GDM1 (cell line): ENCODE data around the gene IKZF3.
"Not testable (repeated sequence)": the region's sequence is repeated elsewhere in the genome, so short reads cannot be mapped to it uniquely, and the experiment has no call there.

Source experiments
- DNase-seq: peaks from one replicate; lab custom pipeline; 2025; lab: John Stamatoyannopoulos, UW

IKZF3 gene

GRCh38 chr17:39855911-39856649, 8.0 kb downstream of the IKZF3 start:
- DNase-seq, result not testable (repeated sequence)

- DNase-seq, result no peak
Measured at GRCh38 chr17:39854909-39855308, 9.2 kb downstream of the IKZF3 start.

- no peak for DNase-seq
Measured at GRCh38 chr17:39852239-39852638, 11.9 kb downstream of the IKZF3 start.

DNA sequence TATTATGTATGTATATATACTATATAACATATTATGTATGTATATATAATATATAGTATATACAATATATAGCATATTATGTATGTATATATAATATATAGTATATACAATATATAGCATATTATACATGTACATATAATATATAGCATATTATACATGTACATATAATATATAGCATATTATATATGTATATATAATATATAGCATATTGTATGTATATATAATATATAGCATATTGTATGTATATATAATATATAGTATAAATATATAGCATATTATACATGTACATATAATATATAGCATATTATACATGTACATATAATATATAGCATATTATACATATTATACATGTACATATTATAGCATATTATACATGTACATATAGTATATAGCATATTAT, 13.9 kb downstream of the IKZF3 start:
- DNase-seq, result not testable (repeated sequence)

GRCh38 chr17:39848600-39848999, 15.5 kb downstream of the IKZF3 start:
- no peak for DNase-seq

DNA sequence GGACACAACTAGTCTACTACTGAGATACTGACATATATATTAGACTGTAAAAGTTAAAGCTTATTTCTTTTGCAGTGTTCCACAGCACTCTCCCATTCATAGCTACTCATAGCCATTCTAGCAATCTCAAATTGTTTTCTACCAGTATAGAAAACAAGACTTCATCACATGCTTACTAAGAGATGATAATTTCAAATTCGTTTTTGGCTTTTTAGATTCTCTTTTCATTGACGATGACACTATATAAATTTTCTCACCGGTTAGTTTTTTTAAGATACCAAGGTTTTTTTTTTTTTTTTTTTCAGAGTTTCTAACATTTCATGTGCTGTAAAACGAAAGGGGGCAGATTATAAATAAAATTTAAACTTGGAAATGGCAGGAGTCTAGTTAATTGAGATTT, 17.9 kb downstream of the IKZF3 start:
- DNase-seq, result no peak

GRCh38 chr17:39845052-39845846, 18.9 kb downstream of the IKZF3 start:
- no peak for DNase-seq

GRCh38 chr17:39841134-39841683, 22.9 kb downstream of the IKZF3 start:
- DNase-seq, result no peak

- no peak for DNase-seq
Measured at GRCh38 chr17:39838784-39839183, 25.3 kb downstream of the IKZF3 start.

DNA sequence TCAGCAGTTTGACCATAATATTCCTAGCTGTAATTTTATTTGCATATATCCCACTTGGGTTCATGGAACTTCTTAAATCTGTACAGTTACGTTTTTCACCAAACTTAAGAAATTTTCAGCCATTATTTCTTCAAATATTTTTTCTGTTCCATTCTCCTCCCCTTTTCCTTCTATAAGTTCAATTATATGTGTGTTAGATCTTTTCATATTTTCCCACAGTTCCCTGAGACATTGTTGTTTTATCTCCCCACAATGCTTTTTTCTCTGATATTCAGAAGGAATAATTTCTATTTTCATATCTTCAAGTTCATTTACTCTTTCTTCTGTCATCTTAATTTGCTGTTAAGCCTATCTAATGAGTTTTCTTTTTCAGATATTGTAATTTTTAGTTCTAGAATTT, 26.1 kb downstream of the IKZF3 start:
- no peak for DNase-seq

DNA sequence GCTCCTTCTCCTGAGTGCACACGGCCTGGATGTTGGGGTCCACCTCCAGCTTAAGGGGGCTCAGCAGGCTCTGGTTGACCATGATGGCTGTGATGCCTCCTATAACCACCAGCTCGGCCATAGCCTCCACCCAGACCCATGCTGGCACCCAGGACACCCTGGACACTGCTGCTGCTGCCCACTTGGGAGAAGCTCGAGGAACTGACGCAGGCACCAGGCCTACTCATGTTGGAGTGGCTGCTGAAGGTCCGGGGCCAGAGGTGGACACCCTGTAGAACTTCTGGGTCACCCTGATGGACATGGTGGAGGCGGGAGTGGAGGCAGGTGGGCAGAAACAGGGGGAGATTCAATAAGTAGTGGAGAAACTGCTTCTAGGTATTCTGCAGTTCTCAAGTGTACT, 28.0 kb downstream of the IKZF3 start:
- no peak for DNase-seq

GRCh38 chr17:39835038-39835786, 28.9 kb downstream of the IKZF3 start:
- DNase-seq, result no peak

DNA sequence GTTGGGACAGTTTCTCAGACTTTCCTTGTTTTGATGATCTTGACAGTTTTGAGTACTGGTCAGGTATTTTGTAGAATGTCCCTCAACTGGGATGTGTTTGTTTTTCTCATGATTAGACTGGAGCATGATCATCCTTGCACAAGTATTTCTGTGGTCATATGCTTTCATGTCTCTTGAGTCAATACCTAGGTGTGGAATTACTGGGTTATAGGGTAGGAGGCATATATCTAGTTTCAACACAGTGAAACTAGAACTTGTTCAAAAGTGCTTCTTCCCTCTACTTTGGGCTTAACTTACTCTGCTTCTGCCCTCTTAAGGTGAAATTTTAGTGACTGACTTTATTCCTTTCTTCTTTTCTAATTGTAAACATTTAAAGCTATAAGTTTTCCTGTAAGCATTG, 30.1 kb downstream of the IKZF3 start:
- no peak for DNase-seq

DNA sequence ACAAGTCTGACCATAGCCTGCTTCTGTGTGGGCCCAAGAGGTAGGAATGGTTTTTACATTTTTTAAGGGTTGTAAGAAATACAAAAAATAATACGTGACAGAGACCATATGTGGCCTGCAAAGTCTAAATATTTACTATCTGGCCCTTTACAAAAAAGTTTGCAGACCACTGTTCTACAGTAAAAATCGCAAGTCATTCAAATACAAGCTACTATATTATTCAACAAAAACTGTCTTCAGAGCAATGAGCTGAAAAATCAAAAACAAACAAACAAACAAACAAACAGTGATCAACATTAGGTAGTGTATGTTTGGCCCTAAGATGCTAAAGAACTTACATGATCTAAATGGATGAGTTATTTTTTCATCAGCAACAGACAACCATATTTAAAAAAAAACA, 32.5 kb downstream of the IKZF3 start:
- DNase-seq, result no peak

DNA sequence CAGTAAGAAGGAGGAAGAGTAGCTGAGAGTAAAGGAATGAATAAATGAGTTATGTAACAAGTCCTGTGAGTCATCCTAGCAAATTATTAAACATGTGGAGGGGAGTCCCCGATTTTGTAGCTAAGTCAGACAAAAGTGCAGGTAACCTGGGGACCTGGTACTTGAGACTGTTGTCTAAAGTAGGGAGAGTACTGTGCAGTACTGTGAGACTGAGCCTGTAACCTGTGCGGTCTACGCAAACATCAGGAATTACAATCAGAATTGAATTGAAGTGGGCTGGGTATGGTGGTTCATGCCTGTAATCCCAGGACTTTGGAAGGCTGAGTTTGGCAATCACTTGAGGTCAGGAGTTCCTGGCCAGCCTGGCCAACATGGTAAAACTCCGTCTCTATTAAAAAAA, 35.7 kb downstream of the IKZF3 start:
- no peak for DNase-seq

- no peak for DNase-seq
Measured at GRCh38 chr17:39826334-39826733, 37.8 kb downstream of the IKZF3 start.

- no peak for DNase-seq
Measured at GRCh38 chr17:39823407-39824054, 40.6 kb downstream of the IKZF3 start.

GRCh38 chr17:39822051-39822451, 42.1 kb downstream of the IKZF3 start:
- peak; percentile 16 for DNase-seq

GRCh38 chr17:39820987-39821386, 43.1 kb downstream of the IKZF3 start:
- DNase-seq, result no peak

DNA sequence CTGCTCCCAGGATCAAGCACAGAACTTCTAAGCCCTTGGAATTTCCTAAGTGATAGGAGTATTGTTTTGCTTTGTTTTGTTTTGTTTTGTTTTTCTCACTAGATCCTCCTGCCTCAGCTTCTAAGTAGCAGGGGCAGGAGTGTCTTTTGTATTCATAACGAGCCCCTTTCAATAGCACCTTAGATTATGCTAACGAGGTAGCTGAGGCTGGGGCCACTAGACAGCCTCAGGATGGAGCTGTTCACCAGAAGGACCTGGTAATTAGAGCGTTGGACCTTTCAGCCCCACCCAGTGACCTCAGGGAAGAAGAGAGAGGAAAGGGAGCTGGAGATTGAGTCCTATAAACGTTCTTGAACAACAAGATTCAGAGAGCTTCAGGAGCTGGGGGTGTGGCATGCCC, 43.6 kb downstream of the IKZF3 start:
- DNase-seq, result no peak

GRCh38 chr17:39818358-39819000, 45.6 kb downstream of the IKZF3 start:
- DNase-seq, result no peak
